Astrocyte (in vitro differentiated cells and primary cell): ENCODE measurements around the gene SLC16A3.

Source experiments
- EZH2 ChIP-seq: IDR thresholded peaks from 2 replicates; pipeline ENCODE4 v1.6.1; 2012; ENCODE audit warnings: mild to moderate bottlenecking, low read length, inconsistent platforms; ENCODE audit not compliant: insufficient read depth
- TF ChIP-seq, protein P1 (sequence below): IDR thresholded peaks from 2 replicates; pipeline ENCODE4 v1.5.1; 2011; ENCODE audit warnings: low read depth, mild to moderate bottlenecking, inconsistent platforms, low read length, moderate library complexity; ENCODE audit not compliant: insufficient read depth

GRCh38 chr17:82232876-82233785 is 4.3 kb downstream of the SLC16A3 start:
- TF ChIP-seq, protein P1, sequence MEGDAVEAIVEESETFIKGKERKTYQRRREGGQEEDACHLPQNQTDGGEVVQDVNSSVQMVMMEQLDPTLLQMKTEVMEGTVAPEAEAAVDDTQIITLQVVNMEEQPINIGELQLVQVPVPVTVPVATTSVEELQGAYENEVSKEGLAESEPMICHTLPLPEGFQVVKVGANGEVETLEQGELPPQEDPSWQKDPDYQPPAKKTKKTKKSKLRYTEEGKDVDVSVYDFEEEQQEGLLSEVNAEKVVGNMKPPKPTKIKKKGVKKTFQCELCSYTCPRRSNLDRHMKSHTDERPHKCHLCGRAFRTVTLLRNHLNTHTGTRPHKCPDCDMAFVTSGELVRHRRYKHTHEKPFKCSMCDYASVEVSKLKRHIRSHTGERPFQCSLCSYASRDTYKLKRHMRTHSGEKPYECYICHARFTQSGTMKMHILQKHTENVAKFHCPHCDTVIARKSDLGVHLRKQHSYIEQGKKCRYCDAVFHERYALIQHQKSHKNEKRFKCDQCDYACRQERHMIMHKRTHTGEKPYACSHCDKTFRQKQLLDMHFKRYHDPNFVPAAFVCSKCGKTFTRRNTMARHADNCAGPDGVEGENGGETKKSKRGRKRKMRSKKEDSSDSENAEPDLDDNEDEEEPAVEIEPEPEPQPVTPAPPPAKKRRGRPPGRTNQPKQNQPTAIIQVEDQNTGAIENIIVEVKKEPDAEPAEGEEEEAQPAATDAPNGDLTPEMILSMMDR: no peak
- TF ChIP-seq EZH2: no peak
